Ovary (tissue), 9 donors: ENCODE results near the gene ASB4. TPM values are rescaled to one million over a fixed set of nuclear protein-coding genes. Genes with fewer than 3 reads are reported as not detected.

Experiments
- DNase-seq, 5 donors: peaks; one replicate each; pipeline ENCODE4 v3.0.0-alpha.2; 2019 to 2020
- H3K27ac ChIP-seq, 2 donors: fragments of 200-600 bp; one replicate each; pipeline versions ENCODE4 v1.5.1 to v1.8.0; 2019 to 2022
- H3K27me3 ChIP-seq: fragments of 200-600 bp; one replicate; pipeline ENCODE4 v1.8.0; 2022
- H3K36me3 ChIP-seq: fragments of 200-600 bp; sonication (generic); one replicate; pipeline ENCODE4 v1.5.1; 2019
- H3K4me1 ChIP-seq: one replicate; pipeline ENCODE4 v1.8.1; 2013; ENCODE audit warnings: mild to moderate bottlenecking, moderate library complexity; ENCODE audit not compliant: insufficient read depth
- H3K4me3 ChIP-seq: fragments of 200-600 bp; sonication (generic); one replicate; pipeline ENCODE4 v1.5.1; 2017
- H3K9me3 ChIP-seq, 2 donors: fragments of 200-600 bp in 1 of 2; sonication (generic) in 1 of 2; one replicate each; pipeline versions ENCODE4 v1.5.1 to v1.8.1; 2013 to 2019; ENCODE audit warnings: mild to moderate bottlenecking in 1 of 2, moderate library complexity in 1 of 2
- CTCF ChIP-seq, 3 donors: fragments of 450-650 bp in 2 of 3; fragments of 200-600 bp in 1 of 3; IDR thresholded peaks; one replicate each; pipeline versions ENCODE4 v1.5.1 to v1.8.0; 2016 to 2022; ENCODE audit warnings: antibody characterized with exemption in 3 of 3, mild to moderate bottlenecking in 1 of 3
- EP300 ChIP-seq: sonication (generic); formaldehyde crosslinking; IDR thresholded peaks from one replicate; pipeline ENCODE4 v1.6.1; 2017; ENCODE audit warnings: antibody characterized with exemption
- POLR2A ChIP-seq: fragments of 450-650 bp; IDR thresholded peaks from one replicate; pipeline ENCODE4 v1.6.1; 2017; ENCODE audit warnings: antibody characterized with exemption, mild to moderate bottlenecking, moderate library complexity
- WGBS, 3 donors: extraction: QIAGEN DNeasy Blood & Tissue Kit in 1 of 3; methylation state at CpG; one replicate each; pipeline versions ENCODE4 v1.1.5 to v1.1.7; 2013 to 2017; 5-methylcytosine and 5-hydroxymethylcytosine counted together
- intact Hi-C, 4 donors: fragments of 100-400 bp; cut with DNase I; formaldehyde crosslinking; loops; one replicate each; pipeline versions ENCODE4 v1.11.0 to v1.15.1; 2022 to 2023
- polyA plus RNA-seq, 2 donors: library from polyadenylated mRNA; stranded (reverse); fragments of 200-250 nt in 1 of 2; fragments of 350-450 nt in 1 of 2; fragmentation: Illumina TruSeq in 1 of 2; extraction: RNeasy Lipid Tissue Mini Kit (QIAGEN cat#74804) in 1 of 2; gene quantifications; one replicate each; pipeline ENCODE4 v1.2.3, GENCODE V29; 2013 to 2014
- total RNA-seq, 7 donors: library from RNA; depleted of rRNA in 2 of 7; stranded (reverse); fragments of >200 nt in 2 of 7; fragmentation: NEBNext Ultra II Directional in 3 of 7; extraction: Animal tissue kit (Norgen Biotek cat#: 25700) in 3 of 7; gene quantifications; one replicate each; pipeline versions ENCODE4 v1.1.0 to v1.2.4, GENCODE V29; 2016 to 2023
- donor health status: DM: no; HTN: no; CAD: no; lungs with moderate emphysema.
- donor health status: DM: no; HTN: no; CAD: no.
- donor health status: Bipolar disorder and iron deficiency.
- donor health status: DM: yes; HTN: yes; CAD: no.
- donor health status: DM: no; HTN: no; CAD: no.
- donor health status: DM: yes; HTN: yes; CAD: no.

Gene ASB4
- total and polyA plus RNA-seq, 9 donors, result 0.11 to 2.0 (median 0.24) TPM

- intact Hi-C loops, result no loop called here
- 89 to 91% (median 90%) methylated on average over 4 of the region's 4 CpGs for WGBS, 3 donors
- H3K9me3 ChIP-seq, result no peaks in the 10 kb centered on the region
- DNase-seq, result no peak
- no peaks in the 10 kb centered on the region for H3K36me3 ChIP-seq
- TF ChIP-seq EP300 (no peak), CTCF (IDR thresholded peaks at IDR 0.05) (no peak), POLR2A (no peak)
- no peaks in the 10 kb centered on the region for H3K27me3 ChIP-seq
- H3K4me1 ChIP-seq, result peaks cover 5% of the 10 kb centered on the region
- H3K27ac ChIP-seq, result no peak overlapping the region
- no peak overlapping the region for H3K4me3 ChIP-seq
These were observed 97.0 kb downstream of the ASB4 start for GRCh38 chr7:95582578-95583293.

GRCh38 chr7:95583834-95584621, 98.3 kb downstream of the ASB4 start:
- no peak for TF ChIP-seq EP300
- no peak for TF ChIP-seq CTCF (IDR thresholded peaks at IDR 0.05)
- TF ChIP-seq POLR2A, result no peak
- DNase-seq, result no peak
- Histone ChIP-seq H3K4me1 (peaks cover 5% of the 10 kb centered on the region), H3K36me3 (no peaks in the 10 kb centered on the region), H3K9me3 (no peaks in the 10 kb centered on the region), H3K27ac (no peak overlapping the region), H3K4me3 (no peak overlapping the region), H3K27me3 (no peaks in the 10 kb centered on the region)
- intact Hi-C loops, result no loop called here
- 49 to 85% (median 82%) methylated on average over 3 of the region's 3 CpGs for WGBS, 3 donors

GRCh38 chr7:95584769-95585425, 99.2 kb downstream of the ASB4 start:
- H3K27ac ChIP-seq, result no peak overlapping the region

More at GRCh38 chr7:95584769-95585425, 99.2 kb downstream of the ASB4 start:
- Histone ChIP-seq H3K4me3 (no peak overlapping the region), H3K4me1 (peaks cover 6% of the 10 kb centered on the region), H3K9me3 (no peaks in the 10 kb centered on the region), H3K36me3 (no peaks in the 10 kb centered on the region), H3K27me3 (no peaks in the 10 kb centered on the region)
- intact Hi-C loops, result no loop called here
- TF ChIP-seq CTCF (IDR thresholded peaks at IDR 0.05), result no peak
- no peak for TF ChIP-seq POLR2A
- TF ChIP-seq EP300, result no peak
- DNase-seq, result no peak
- 25 to 44% (median 26%) methylated on average over 1 of the region's 1 CpG for WGBS, 3 donors
